ENCODE measurements around the gene FLVCR2.

DNA sequence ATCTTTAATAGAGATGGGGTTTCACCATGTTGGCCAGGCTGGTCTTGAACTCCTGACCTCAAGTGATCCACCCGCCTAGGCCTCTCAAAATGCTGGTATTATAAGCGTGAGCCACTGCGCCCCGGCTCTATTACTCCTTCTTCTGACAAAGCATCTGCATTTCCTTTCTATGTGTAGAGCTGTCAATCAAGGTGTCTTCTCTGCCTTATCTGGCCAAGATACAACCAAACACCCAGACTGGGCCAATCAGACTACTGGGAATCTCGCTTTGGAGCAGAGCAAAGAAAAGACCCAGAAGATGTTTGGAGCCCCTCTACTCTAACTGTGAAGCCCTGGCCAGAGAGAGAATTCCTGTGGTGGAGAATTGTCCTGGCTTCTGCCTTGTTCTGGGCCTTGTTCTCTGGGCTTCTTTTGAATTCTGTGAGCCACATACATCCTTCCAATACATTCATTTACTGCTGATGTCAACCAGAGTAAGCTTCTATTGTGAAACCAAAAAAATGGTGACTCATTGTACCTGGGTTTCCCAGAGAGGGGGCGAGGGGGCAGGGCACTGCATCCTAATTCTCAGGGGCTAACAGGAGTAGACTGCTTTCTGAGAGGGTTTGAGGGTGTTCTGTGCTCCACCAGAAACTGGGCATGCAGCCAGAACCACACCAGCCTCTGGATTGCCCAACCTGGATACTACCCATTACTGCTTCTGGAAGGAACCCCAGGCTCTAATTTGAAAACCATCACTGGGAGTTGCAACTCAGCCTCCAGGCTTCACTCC is 18.8 kb upstream of the FLVCR2 start:
- TF ChIP-seq, protein P1, sequence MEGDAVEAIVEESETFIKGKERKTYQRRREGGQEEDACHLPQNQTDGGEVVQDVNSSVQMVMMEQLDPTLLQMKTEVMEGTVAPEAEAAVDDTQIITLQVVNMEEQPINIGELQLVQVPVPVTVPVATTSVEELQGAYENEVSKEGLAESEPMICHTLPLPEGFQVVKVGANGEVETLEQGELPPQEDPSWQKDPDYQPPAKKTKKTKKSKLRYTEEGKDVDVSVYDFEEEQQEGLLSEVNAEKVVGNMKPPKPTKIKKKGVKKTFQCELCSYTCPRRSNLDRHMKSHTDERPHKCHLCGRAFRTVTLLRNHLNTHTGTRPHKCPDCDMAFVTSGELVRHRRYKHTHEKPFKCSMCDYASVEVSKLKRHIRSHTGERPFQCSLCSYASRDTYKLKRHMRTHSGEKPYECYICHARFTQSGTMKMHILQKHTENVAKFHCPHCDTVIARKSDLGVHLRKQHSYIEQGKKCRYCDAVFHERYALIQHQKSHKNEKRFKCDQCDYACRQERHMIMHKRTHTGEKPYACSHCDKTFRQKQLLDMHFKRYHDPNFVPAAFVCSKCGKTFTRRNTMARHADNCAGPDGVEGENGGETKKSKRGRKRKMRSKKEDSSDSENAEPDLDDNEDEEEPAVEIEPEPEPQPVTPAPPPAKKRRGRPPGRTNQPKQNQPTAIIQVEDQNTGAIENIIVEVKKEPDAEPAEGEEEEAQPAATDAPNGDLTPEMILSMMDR (conservative IDR thresholded peaks at IDR 0.05): no peak
- no peak for TF ChIP-seq EZH2 (IDR thresholded peaks at IDR 0.05; ENCODE audit: low read depth)

Data from PC-9 (cell line).